H9 (cell line): ENCODE measurements around the gene CBS. TPM values are rescaled to one million over a fixed set of nuclear protein-coding genes. Genes with fewer than 3 reads are reported as not detected.
"Not testable (repeated sequence)": the region's sequence is repeated elsewhere in the genome, so short reads cannot be mapped to it uniquely, and the experiment has no call there.

Experiments
- DNase-seq: peaks from one replicate; pipeline ENCODE4 v3.0.0-alpha.2; 2017
- H2AFZ ChIP-seq: one replicate; pipeline ENCODE4 v1.6.1; 2013; ENCODE audit warnings: mild to moderate bottlenecking, low read length, control low read depth, moderate library complexity
- H2AK5ac ChIP-seq: 2 replicates; pipeline ENCODE4 v1.6.1; 2013; ENCODE audit warnings: low read length, control low read depth, mixed read lengths; ENCODE audit not compliant: insufficient read length
- H2BK120ac ChIP-seq: one replicate; pipeline ENCODE4 v1.6.1; 2013; ENCODE audit warnings: low read depth, mild to moderate bottlenecking, low read length, control low read depth, inconsistent platforms; ENCODE audit not compliant: poor library complexity, severe bottlenecking
- H2BK12ac ChIP-seq: 2 replicates; pipeline ENCODE4 v1.6.1; 2013; ENCODE audit warnings: low read length, control low read depth, mixed read lengths, low read depth; ENCODE audit not compliant: insufficient read length
- H2BK15ac ChIP-seq: 2 replicates; pipeline ENCODE4 v1.6.1; 2013; ENCODE audit warnings: low read depth, low read length, control low read depth
- H2BK20ac ChIP-seq: one replicate; pipeline ENCODE4 v1.6.1; 2013; ENCODE audit warnings: low read depth, mild to moderate bottlenecking, low read length, control low read depth, inconsistent platforms; ENCODE audit not compliant: poor library complexity, severe bottlenecking
- H2BK5ac ChIP-seq: 2 replicates; pipeline ENCODE4 v1.6.1; 2013; ENCODE audit warnings: low read length, control low read depth, mixed read lengths; ENCODE audit not compliant: insufficient read length
- H3K14ac ChIP-seq: 2 replicates; pipeline ENCODE4 v1.6.1; 2013; ENCODE audit warnings: low read length, control low read depth; ENCODE audit not compliant: insufficient read depth
- H3K18ac ChIP-seq: 2 replicates; pipeline ENCODE4 v1.6.1; 2013; ENCODE audit warnings: low read depth, mild to moderate bottlenecking, mixed read lengths, low read length, control low read depth; ENCODE audit not compliant: insufficient read length
- H3K23ac ChIP-seq: 2 replicates; pipeline ENCODE4 v1.6.1; 2013; ENCODE audit warnings: low read length, control low read depth, mixed read lengths, low read depth; ENCODE audit not compliant: insufficient read length
- H3K23me2 ChIP-seq: 2 replicates; pipeline ENCODE4 v1.6.1; 2013; ENCODE audit warnings: low read depth, mild to moderate bottlenecking, mixed read lengths, low read length, control low read depth; ENCODE audit not compliant: insufficient read length, poor library complexity, severe bottlenecking
- H3K27ac ChIP-seq: 2 replicates; pipeline ENCODE4 v1.5.1; 2013; ENCODE audit warnings: low read length, control low read depth, mixed read lengths, low read depth; ENCODE audit not compliant: insufficient read length
- H3K27me3 ChIP-seq: 2 replicates; pipeline ENCODE4 v1.6.1; 2013; ENCODE audit warnings: low read length, control low read depth, inconsistent platforms; ENCODE audit not compliant: insufficient read depth
- H3K4ac ChIP-seq: 2 replicates; pipeline ENCODE4 v1.6.1; 2013; ENCODE audit warnings: low read depth, mild to moderate bottlenecking, control low read depth, inconsistent platforms, low read length, moderate library complexity
- H3K4me1 ChIP-seq: 2 replicates; pipeline ENCODE4 v1.6.1; 2013; ENCODE audit warnings: low read length, control low read depth, inconsistent platforms; ENCODE audit not compliant: insufficient read depth
- H3K4me2 ChIP-seq: 2 replicates; pipeline ENCODE4 v1.6.1; 2013; ENCODE audit warnings: low read length, control low read depth, mixed read lengths; ENCODE audit not compliant: insufficient read length, insufficient read depth
- H3K56ac ChIP-seq: 2 replicates; pipeline ENCODE4 v1.6.1; 2013; ENCODE audit warnings: low read depth, mild to moderate bottlenecking, mixed read lengths, low read length, control low read depth; ENCODE audit not compliant: insufficient read length
- H3K79me1 ChIP-seq: 2 replicates; pipeline ENCODE4 v1.6.1; 2013; ENCODE audit warnings: low read depth, mild to moderate bottlenecking, moderate library complexity, low read length, control low read depth, inconsistent platforms; ENCODE audit not compliant: insufficient read depth, poor library complexity, severe bottlenecking
- H3K79me2 ChIP-seq: 2 replicates; pipeline ENCODE4 v1.6.1; 2013; ENCODE audit warnings: low read length, control low read depth, inconsistent platforms; ENCODE audit not compliant: insufficient read depth
- H3K9ac ChIP-seq: 2 replicates; pipeline ENCODE4 v1.6.1; 2013; ENCODE audit warnings: low read length, control low read depth, mixed read lengths; ENCODE audit not compliant: insufficient read length; ENCODE audit errors: extremely low read depth
- H3K9me3 ChIP-seq: one replicate; pipeline ENCODE4 v1.6.1; 2013; ENCODE audit warnings: low read depth, low read length, inconsistent platforms; ENCODE audit not compliant: control insufficient read depth
- H3T11ph ChIP-seq: one replicate; pipeline ENCODE4 v1.6.1; 2013; ENCODE audit warnings: mild to moderate bottlenecking, low read length, control low read depth, inconsistent platforms
- H4K20me1 ChIP-seq: one replicate; pipeline ENCODE4 v1.6.1; 2013; ENCODE audit not compliant: control insufficient read depth, insufficient read length, insufficient read depth
- H4K5ac ChIP-seq: 2 replicates; pipeline ENCODE4 v1.6.1; 2013; ENCODE audit warnings: low read depth, mild to moderate bottlenecking, mixed read lengths, low read length, control low read depth; ENCODE audit not compliant: insufficient read length
- H4K8ac ChIP-seq: replicated peaks from 2 replicates; pipeline ENCODE4 v1.6.1; 2013; ENCODE audit warnings: low read length, control low read depth, mixed read lengths, low read depth; ENCODE audit not compliant: insufficient read length
- H4K91ac ChIP-seq: 2 replicates; pipeline ENCODE4 v1.6.1; 2013; ENCODE audit warnings: low read depth, mild to moderate bottlenecking, moderate library complexity, mixed read lengths, low read length, control low read depth; ENCODE audit not compliant: insufficient read length
- H3K27ac Mint-ChIP-seq, 3 experiments: 2 replicates in 2 of 3; 3 replicates in 1 of 3; pipeline ENCODE4 v1.8.0; 2020 to 2021; ENCODE audit warnings: mixed read lengths in 3 of 3, mild to moderate bottlenecking in 1 of 3, moderate library complexity in 1 of 3
- H3K27me3 Mint-ChIP-seq: 2 replicates; pipeline ENCODE4 v1.8.0; 2021; ENCODE audit warnings: low read depth, mild to moderate bottlenecking, moderate library complexity, mixed read lengths
- H3K36me3 Mint-ChIP-seq, 3 experiments: 2 replicates in 2 of 3; 3 replicates in 1 of 3; pipeline ENCODE4 v1.8.0; 2020 to 2021; ENCODE audit warnings: low read depth in 3 of 3, mixed read lengths in 3 of 3; ENCODE audit not compliant: insufficient read depth in 1 of 3
- H3K4me1 Mint-ChIP-seq, 2 experiments: 2 replicates each; pipeline ENCODE4 v1.8.0; 2020; ENCODE audit warnings: mixed read lengths in 2 of 2
- H3K4me3 Mint-ChIP-seq, 2 experiments: 2 replicates in 1 of 2; 3 replicates in 1 of 2; pipeline ENCODE4 v1.8.0; 2020 to 2021; ENCODE audit warnings: mild to moderate bottlenecking in 2 of 2, mixed read lengths in 2 of 2, moderate library complexity in 1 of 2
- H3K9me3 Mint-ChIP-seq, 2 experiments: 2 replicates in 1 of 2; 3 replicates in 1 of 2; pipeline ENCODE4 v1.8.0; 2020; ENCODE audit warnings: mild to moderate bottlenecking in 2 of 2, mixed read lengths in 2 of 2, moderate library complexity in 1 of 2
- WGBS: extraction: QIAGEN DNeasy Blood & Tissue Kit; methylation state at CpG from one replicate; pipeline ENCODE4 v1.1.7; 2013; ENCODE audit warnings: missing lambda C conversion rate, low lambda C conversion rate, mixed read lengths; ENCODE audit not compliant: insufficient read length; ENCODE audit errors: extremely low coverage; 5-methylcytosine and 5-hydroxymethylcytosine counted together
- total RNA-seq: library from RNA; stranded (reverse); gene quantifications from 2 replicates; pipeline ENCODE4 v1.2.1, GENCODE V29; 2021

The CBS gene
- total RNA-seq, 1 experiment from 2014 or later = 350 TPM

DNA sequence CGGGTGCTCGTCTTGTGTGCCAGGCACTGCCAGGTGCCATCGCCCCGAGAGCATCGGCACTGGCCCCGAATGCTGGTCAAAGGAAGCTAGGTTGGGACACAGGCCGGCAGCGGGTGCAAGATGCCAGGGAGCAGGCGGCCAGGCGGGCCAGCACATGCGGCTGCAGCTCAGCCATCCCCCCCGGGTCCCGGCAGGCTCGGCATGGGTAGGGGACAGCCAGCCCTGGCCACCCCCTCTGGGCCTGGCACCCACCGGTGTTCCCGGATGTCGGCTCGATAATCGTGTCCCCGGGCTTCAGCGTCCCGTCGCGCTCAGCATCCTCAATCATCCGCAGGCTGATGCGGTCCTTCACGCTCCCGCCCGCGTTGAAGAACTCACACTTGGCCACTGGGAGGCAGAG lies 9.6 kb downstream of the CBS start:
- not testable (repeated sequence) for H3K4me1 Mint-ChIP-seq, H3K14ac ChIP-seq, H3K27me3 ChIP-seq, H3K4me2 ChIP-seq, H3K23ac ChIP-seq, H3K23me2 ChIP-seq, H3K27ac ChIP-seq, H2BK15ac ChIP-seq, H3K79me1 ChIP-seq, DNase-seq, H2BK120ac ChIP-seq, H3K79me2 ChIP-seq, H2AFZ ChIP-seq, H3K4me1 ChIP-seq, H4K20me1 ChIP-seq, H3K18ac ChIP-seq, H3K9me3 ChIP-seq, H2AK5ac ChIP-seq, H3K36me3 Mint-ChIP-seq, H3T11ph ChIP-seq, H3K4ac ChIP-seq, H2BK20ac ChIP-seq, H2BK12ac ChIP-seq, H4K8ac ChIP-seq, H4K5ac ChIP-seq, H3K9me3 Mint-ChIP-seq, H3K27ac Mint-ChIP-seq, H2BK5ac ChIP-seq, H3K56ac ChIP-seq, H4K91ac ChIP-seq, H3K4me3 Mint-ChIP-seq, H3K27me3 Mint-ChIP-seq, H3K9ac ChIP-seq
- WGBS = no CpG with 5 or more reads among the region's 30 CpGs

DNA sequence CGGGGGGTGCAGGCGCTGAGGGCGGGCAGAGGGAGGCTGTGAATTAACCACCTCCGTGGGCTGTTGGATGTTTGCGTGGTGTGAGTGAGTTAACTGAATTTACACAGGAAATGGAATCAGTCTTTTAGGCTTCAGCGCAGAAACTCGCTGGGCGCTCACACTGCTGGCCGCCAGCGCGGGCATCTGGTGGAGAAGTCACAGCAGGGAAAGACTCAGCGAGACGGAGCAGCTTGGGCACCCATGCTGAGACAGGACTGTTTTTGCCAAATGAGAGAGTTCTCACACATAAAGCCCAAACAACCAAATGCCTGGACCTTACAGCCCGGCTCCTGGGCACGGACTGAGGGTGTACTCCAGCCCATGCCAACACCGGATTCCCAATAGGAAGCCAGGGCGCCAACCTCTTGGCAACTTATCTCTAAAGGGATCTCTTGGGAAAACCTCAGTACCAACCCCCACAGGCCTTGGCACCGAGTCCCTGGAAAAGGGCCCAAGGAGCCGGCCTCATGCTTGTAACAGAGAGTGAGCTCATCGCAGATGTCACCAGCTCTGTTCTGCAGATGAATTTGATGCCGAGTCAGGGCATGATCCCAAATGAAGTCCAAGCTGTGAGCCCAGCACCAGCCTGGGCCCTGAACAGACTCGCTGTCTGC lies 11.2 kb downstream of the CBS start:
- not testable (repeated sequence) for H3K9ac ChIP-seq, H3T11ph ChIP-seq, H3K4ac ChIP-seq, H4K91ac ChIP-seq, H4K20me1 ChIP-seq, H2AK5ac ChIP-seq, H2BK120ac ChIP-seq, H3K23me2 ChIP-seq, H3K4me2 ChIP-seq, H3K27me3 Mint-ChIP-seq, H3K36me3 Mint-ChIP-seq, H2BK12ac ChIP-seq, H3K4me3 Mint-ChIP-seq, H3K9me3 ChIP-seq, H3K79me1 ChIP-seq, H2AFZ ChIP-seq, H3K27ac Mint-ChIP-seq, H3K79me2 ChIP-seq, H3K23ac ChIP-seq, H3K4me1 ChIP-seq, H2BK20ac ChIP-seq, H4K5ac ChIP-seq, H3K14ac ChIP-seq, H2BK15ac ChIP-seq, H3K56ac ChIP-seq, H3K27ac ChIP-seq, H3K18ac ChIP-seq, DNase-seq, H2BK5ac ChIP-seq, H3K9me3 Mint-ChIP-seq, H4K8ac ChIP-seq, H3K4me1 Mint-ChIP-seq, H3K27me3 ChIP-seq
- no CpG with 5 or more reads among the region's 22 CpGs for WGBS
